NCI-H1694 (cell line): ENCODE measurements around the gene RXRG.

Experiments
- DNase-seq: peaks from one replicate; lab custom pipeline; 2025; lab: John Stamatoyannopoulos, UW

RXRG gene

GRCh38 chr1:165369255-165369848, 75.6 kb downstream of the RXRG start:
- peak; percentile 68 for DNase-seq

- DNase-seq, result peak; percentile 78
Observed at GRCh38 chr1:165367375-165367993, 77.4 kb downstream of the RXRG start.

GRCh38 chr1:165365341-165365740, 79.6 kb downstream of the RXRG start:
- no peak for DNase-seq

- DNase-seq, result peak; percentile 6
Observed at GRCh38 chr1:165364568-165365133, 80.3 kb downstream of the RXRG start.

GRCh38 chr1:165356876-165357275, 88.0 kb downstream of the RXRG start:
- no peak for DNase-seq

- DNase-seq, result no peak
Observed at GRCh38 chr1:165355977-165356811, 88.7 kb downstream of the RXRG start, which contains the start of gene LMX1A. LMX1A (minus strand) TSS chr1:165356715; CDS start chr1:165355559, 1,156 bp downstream.

GRCh38 chr1:165355139-165355976, 89.6 kb downstream of the RXRG start:
- DNase-seq, result no peak

GRCh38 chr1:165354739-165355138, 90.2 kb downstream of the RXRG start:
- no peak for DNase-seq

- DNase-seq, result no peak
Observed at GRCh38 chr1:165353731-165354671, 90.9 kb downstream of the RXRG start.

GRCh38 chr1:165352442-165353293, 92.3 kb downstream of the RXRG start:
- no peak for DNase-seq

- no peak for DNase-seq
Observed at GRCh38 chr1:165351863-165352441, 93.0 kb downstream of the RXRG start.
